ENCODE measurements around the gene ACOX2.

- TF ChIP-seq CTCF (IDR thresholded peaks at IDR 0.05; ENCODE audit: borderline replicate concordance, extremely low read depth, low read length, poor library complexity, severe bottlenecking) (no peak), EZH2 (IDR thresholded peaks at IDR 0.05; ENCODE audit: borderline replicate concordance, low read depth, low read length, severe bottlenecking) (no peak)
These were observed 44.5 kb upstream of the ACOX2 start for GRCh38 chr3:58581328-58582091.

Data from DND-41 (cell line).